HepG2 (cell line): ENCODE data around the gene TMEM198. TPM values are rescaled to one million over a fixed set of nuclear protein-coding genes. Genes with fewer than 3 reads are reported as not detected.
A peak's percentile ranks its signal among the peaks of the same experiment; 100 is the strongest.

ENCODE experiments used
- CCAR2 ChIP-seq: fragments of 200-400 bp; formaldehyde crosslinking; optimal IDR thresholded peaks from 2 replicates; pipeline ENCODE3; 2018; ENCODE audit warnings: low read depth, mild to moderate bottlenecking, low read length, moderate library complexity
- CREB1 ChIP-seq, 2 experiments: fragments of 450-650 bp in 1 of 2; IDR thresholded peaks; 2 replicates each; pipeline ENCODE4 v1.6.1; 2016 to 2017; ENCODE audit warnings: control low read depth in 1 of 2, mild to moderate bottlenecking in 1 of 2, missing compliant biosample characterization in 1 of 2, missing genetic modification characterization in 1 of 2
- HOXD1 ChIP-seq: sonication (generic); formaldehyde crosslinking; IDR thresholded peaks from 2 replicates; pipeline ENCODE4 v1.5.0; 2020; ENCODE audit warnings: missing genetic modification reagents
- KDM5B ChIP-seq: sonication (generic); formaldehyde crosslinking; IDR thresholded peaks from 2 replicates; pipeline ENCODE4 v1.4.0; 2020; ENCODE audit warnings: missing genetic modification reagents, mild to moderate bottlenecking, borderline replicate concordance
- PITX1 ChIP-seq: sonication (generic); formaldehyde crosslinking; IDR thresholded peaks from 2 replicates; pipeline ENCODE4 v1.5.1; 2020; ENCODE audit warnings: mild to moderate bottlenecking, missing genetic modification reagents
- POLR2G ChIP-seq: fragments of 200-400 bp; formaldehyde crosslinking; IDR thresholded peaks from 2 replicates; pipeline ENCODE4 v1.6.1; 2018; ENCODE audit warnings: mild to moderate bottlenecking, low read depth, low read length, moderate library complexity
- SCMH1 ChIP-seq: sonication (generic); formaldehyde crosslinking; IDR thresholded peaks from 2 replicates; pipeline ENCODE4 v1.9.0; 2021; ENCODE audit warnings: missing genetic modification reagents, mild to moderate bottlenecking, borderline replicate concordance
- ZC3H13 ChIP-seq: sonication (generic); formaldehyde crosslinking; IDR thresholded peaks from 2 replicates; pipeline ENCODE4 v1.8.1; 2023; ENCODE audit warnings: mild to moderate bottlenecking, missing genetic modification reagents, moderate library complexity
- ZMYM4 ChIP-seq: sonication (generic); formaldehyde crosslinking; IDR thresholded peaks from 2 replicates; pipeline ENCODE4 v1.8.1; 2023; ENCODE audit warnings: mild to moderate bottlenecking, missing genetic modification reagents
- ZNF20 ChIP-seq: sonication (generic); formaldehyde crosslinking; IDR thresholded peaks from 2 replicates; pipeline ENCODE4 v1.4.0; 2020; ENCODE audit warnings: mild to moderate bottlenecking, moderate library complexity, missing genetic modification reagents
- ZNF33B ChIP-seq: sonication (generic); formaldehyde crosslinking; IDR thresholded peaks from 2 replicates; pipeline ENCODE4 v1.5.1; 2020; ENCODE audit warnings: mild to moderate bottlenecking, missing genetic modification reagents
- ZNF34 ChIP-seq: sonication (generic); formaldehyde crosslinking; IDR thresholded peaks from 2 replicates; pipeline ENCODE4 v1.4.0; 2020; ENCODE audit warnings: mild to moderate bottlenecking, missing genetic modification reagents, borderline replicate concordance
- ZNF431 ChIP-seq: sonication (generic); formaldehyde crosslinking; IDR thresholded peaks from 2 replicates; pipeline ENCODE4 v1.9.0; 2022; ENCODE audit warnings: missing genetic modification reagents, low read depth, mild to moderate bottlenecking, borderline replicate concordance
- ZNF441 ChIP-seq: sonication (generic); formaldehyde crosslinking; IDR thresholded peaks from 2 replicates; pipeline ENCODE4 v1.7.0; 2021; ENCODE audit warnings: missing genetic modification reagents, borderline replicate concordance
- ZNF589 ChIP-seq: sonication (generic); formaldehyde crosslinking; conservative IDR thresholded peaks from 2 replicates; pipeline ENCODE4 v1.8.0; 2022; ENCODE audit warnings: mild to moderate bottlenecking, moderate library complexity, missing genetic modification reagents
- ZNF768 ChIP-seq: sonication (generic); formaldehyde crosslinking; IDR thresholded peaks from 2 replicates; pipeline ENCODE4 v1.4.0; 2020; ENCODE audit warnings: missing genetic modification reagents
- ZNF792 ChIP-seq: IDR thresholded peaks from 2 replicates; pipeline ENCODE4 v1.6.1; 2016
- polyA plus RNA-seq, 8 experiments: library from polyadenylated mRNA; depleted of rRNA in 3 of 8; stranded (reverse) in 7 of 8; unstranded in 1 of 8; fragments of >200 nt; fragmentation: Illumina TruSeq in 4 of 8; extraction: Trizol in 4 of 8; gene quantifications; 2 replicates each; pipeline versions ENCODE4 v1.2.1 to v1.2.3, GENCODE V29; 2011 to 2016; ENCODE audit warnings: low read depth in 4 of 8, missing spikeins in 1 of 8, mixed read lengths in 1 of 8; ENCODE audit not compliant: insufficient read depth in 1 of 8
- total RNA-seq, 5 experiments: library from RNA; depleted of rRNA; stranded (reverse); fragments of >200 nt; fragmentation: Illumina TruSeq; extraction: Trizol; gene quantifications; 2 replicates each; pipeline ENCODE4 v1.2.3, GENCODE V29; 2016; ENCODE audit warnings: low read depth in 1 of 5
- TF ChIP-seq, protein P1 (sequence below): sonication (generic); formaldehyde crosslinking; IDR thresholded peaks from 2 replicates; pipeline ENCODE4 v1.4.0; 2020; ENCODE audit warnings: mild to moderate bottlenecking, low read depth, missing genetic modification reagents
- TF ChIP-seq, protein P2 (sequence below): sonication (generic); formaldehyde crosslinking; IDR thresholded peaks from 2 replicates; pipeline ENCODE4 v1.8.1; 2023; ENCODE audit warnings: mild to moderate bottlenecking, missing genetic modification reagents
- TF ChIP-seq, protein P3 (sequence below): fragments of 450-650 bp; IDR thresholded peaks from 2 replicates; pipeline ENCODE4 v1.6.1; 2017
- TF ChIP-seq, protein P4 (sequence below): sonication (generic); formaldehyde crosslinking; IDR thresholded peaks from 2 replicates; pipeline ENCODE4 v1.4.0; 2020; ENCODE audit warnings: mild to moderate bottlenecking, missing genetic modification reagents
- TF ChIP-seq, protein P5 (sequence below): sonication (generic); formaldehyde crosslinking; IDR thresholded peaks from 2 replicates; pipeline ENCODE4 v1.5.1; 2020; ENCODE audit warnings: mild to moderate bottlenecking, moderate library complexity, missing genetic modification reagents

TMEM198 gene
- total and polyA plus RNA-seq, 2 of the 13 experiments (the other 11 are each of a cell fraction or from before 2014, with no cell fraction given), result 17.3 to 23.5 TPM

DNA sequence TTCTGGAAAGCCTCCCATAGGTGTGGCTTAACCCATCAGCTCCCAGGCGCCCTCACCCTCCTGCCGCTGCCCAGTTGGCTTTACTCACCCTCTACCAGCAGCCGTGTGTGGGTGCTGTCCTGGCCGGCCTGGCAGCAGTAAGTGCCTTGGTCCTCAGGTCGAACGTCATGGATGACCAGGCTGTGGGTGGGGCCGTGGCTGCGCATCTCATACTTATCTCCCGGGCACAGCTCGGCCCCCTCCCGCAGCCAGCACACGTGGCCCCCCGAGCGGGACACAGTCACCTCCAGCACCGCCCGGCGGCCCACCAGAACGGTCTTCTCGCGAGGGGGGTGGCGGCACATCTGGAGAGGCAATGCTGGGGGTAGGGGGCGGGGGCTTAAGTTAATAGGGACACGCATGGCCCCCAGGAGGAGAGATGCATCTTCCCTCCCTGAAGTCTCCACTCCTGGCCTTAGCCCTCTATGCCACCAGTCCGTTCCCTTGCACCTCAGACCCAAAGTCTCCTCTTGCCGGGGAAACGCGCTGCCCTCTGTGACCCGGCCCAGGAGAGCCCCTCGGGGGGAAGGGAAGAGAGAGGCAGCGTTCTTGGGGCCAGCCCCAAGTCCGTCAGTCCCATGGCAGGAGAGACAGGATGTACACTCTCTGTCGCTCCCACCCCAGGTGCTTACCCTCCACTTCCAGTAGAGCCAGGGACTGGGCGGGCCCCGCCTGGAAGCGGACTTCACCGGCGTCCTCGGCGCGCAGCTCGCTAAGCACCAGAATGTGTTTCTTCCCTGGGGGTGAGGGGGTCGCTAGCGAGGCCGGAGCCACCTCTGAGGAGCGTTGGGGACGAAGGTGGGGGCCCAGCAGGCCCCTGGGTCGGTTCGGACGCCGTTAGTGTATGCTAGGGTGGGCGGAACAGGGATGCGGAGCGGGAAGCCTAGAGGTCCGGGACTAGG is 7.9 kb downstream of the TMEM198 start (continued):
- TF ChIP-seq ZC3H13 (CRISPR knock-in tag) (0 out of 2 replicates have a peak, but pooled peaks have one; percentile 66), ZNF34 (0 out of 2 replicates have a peak, but pooled peaks have one; percentile 26), ZMYM4 (CRISPR knock-in tag) (no peak), POLR2G (peak; percentile 30), KDM5B (CRISPR knock-in tag) (peak; percentile 2; the same call in 1 of the 2 replicates), PITX1 (CRISPR knock-in tag) (peak; percentile 42), ZNF431 (CRISPR knock-in tag) (0 out of 2 replicates have a peak, but pooled peaks have one; percentile 30), ZNF589 (CRISPR knock-in tag) (peak; percentile 84; the same call in 1 of the 2 replicates), CREB1 (IDR thresholded peaks at IDR 0.05) (no peak), CREB1 (CRISPR knock-in tag; IDR thresholded peaks at IDR 0.05) (no peak), HOXD1 (CRISPR knock-in tag) (peak; percentile 13; the same call in 1 of the 2 replicates), CCAR2 (no peak), ZNF20 (peak; percentile 58; the same call in 1 of the 2 replicates), ZNF33B (CRISPR knock-in tag) (peak; percentile 48; the same call in 1 of the 2 replicates), ZNF441 (peak; percentile 68; the same call in 1 of the 2 replicates), ZNF792 (CRISPR knock-in tag) (no peak), ZNF768 (CRISPR knock-in tag) (0 out of 2 replicates have a peak, but pooled peaks have one; percentile 2), SCMH1 (CRISPR knock-in tag) (no peak)
- TF ChIP-seq, protein P1, sequence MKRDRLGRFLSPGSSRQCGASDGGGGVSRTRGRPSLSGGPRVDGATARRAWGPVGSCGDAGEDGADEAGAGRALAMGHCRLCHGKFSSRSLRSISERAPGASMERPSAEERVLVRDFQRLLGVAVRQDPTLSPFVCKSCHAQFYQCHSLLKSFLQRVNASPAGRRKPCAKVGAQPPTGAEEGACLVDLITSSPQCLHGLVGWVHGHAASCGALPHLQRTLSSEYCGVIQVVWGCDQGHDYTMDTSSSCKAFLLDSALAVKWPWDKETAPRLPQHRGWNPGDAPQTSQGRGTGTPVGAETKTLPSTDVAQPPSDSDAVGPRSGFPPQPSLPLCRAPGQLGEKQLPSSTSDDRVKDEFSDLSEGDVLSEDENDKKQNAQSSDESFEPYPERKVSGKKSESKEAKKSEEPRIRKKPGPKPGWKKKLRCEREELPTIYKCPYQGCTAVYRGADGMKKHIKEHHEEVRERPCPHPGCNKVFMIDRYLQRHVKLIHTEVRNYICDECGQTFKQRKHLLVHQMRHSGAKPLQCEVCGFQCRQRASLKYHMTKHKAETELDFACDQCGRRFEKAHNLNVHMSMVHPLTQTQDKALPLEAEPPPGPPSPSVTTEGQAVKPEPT (CRISPR knock-in tag), result peak; percentile 59; the same call in 1 of the 2 replicates
- TF ChIP-seq, protein P2, sequence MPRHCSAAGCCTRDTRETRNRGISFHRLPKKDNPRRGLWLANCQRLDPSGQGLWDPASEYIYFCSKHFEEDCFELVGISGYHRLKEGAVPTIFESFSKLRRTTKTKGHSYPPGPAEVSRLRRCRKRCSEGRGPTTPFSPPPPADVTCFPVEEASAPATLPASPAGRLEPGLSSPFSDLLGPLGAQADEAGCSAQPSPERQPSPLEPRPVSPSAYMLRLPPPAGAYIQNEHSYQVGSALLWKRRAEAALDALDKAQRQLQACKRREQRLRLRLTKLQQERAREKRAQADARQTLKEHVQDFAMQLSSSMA (CRISPR knock-in tag), result 0 out of 2 replicates have a peak, but pooled peaks have one; percentile 32
- TF ChIP-seq, protein P3, sequence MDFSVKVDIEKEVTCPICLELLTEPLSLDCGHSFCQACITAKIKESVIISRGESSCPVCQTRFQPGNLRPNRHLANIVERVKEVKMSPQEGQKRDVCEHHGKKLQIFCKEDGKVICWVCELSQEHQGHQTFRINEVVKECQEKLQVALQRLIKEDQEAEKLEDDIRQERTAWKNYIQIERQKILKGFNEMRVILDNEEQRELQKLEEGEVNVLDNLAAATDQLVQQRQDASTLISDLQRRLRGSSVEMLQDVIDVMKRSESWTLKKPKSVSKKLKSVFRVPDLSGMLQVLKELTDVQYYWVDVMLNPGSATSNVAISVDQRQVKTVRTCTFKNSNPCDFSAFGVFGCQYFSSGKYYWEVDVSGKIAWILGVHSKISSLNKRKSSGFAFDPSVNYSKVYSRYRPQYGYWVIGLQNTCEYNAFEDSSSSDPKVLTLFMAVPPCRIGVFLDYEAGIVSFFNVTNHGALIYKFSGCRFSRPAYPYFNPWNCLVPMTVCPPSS, result no peak
- TF ChIP-seq, protein P4, sequence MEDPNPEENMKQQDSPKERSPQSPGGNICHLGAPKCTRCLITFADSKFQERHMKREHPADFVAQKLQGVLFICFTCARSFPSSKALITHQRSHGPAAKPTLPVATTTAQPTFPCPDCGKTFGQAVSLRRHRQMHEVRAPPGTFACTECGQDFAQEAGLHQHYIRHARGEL (CRISPR knock-in tag), result 0 out of 2 replicates have a peak, but pooled peaks have one; percentile 12
- TF ChIP-seq, protein P5, sequence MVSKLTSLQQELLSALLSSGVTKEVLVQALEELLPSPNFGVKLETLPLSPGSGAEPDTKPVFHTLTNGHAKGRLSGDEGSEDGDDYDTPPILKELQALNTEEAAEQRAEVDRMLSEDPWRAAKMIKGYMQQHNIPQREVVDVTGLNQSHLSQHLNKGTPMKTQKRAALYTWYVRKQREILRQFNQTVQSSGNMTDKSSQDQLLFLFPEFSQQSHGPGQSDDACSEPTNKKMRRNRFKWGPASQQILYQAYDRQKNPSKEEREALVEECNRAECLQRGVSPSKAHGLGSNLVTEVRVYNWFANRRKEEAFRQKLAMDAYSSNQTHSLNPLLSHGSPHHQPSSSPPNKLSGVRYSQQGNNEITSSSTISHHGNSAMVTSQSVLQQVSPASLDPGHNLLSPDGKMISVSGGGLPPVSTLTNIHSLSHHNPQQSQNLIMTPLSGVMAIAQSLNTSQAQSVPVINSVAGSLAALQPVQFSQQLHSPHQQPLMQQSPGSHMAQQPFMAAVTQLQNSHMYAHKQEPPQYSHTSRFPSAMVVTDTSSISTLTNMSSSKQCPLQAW (CRISPR knock-in tag), result peak; percentile 83; the same call in 1 of the 2 replicates
